Left cardiac atrium (tissue), 4 donors: ENCODE measurements around the gene ZCCHC14. TPM values are rescaled to one million over a fixed set of nuclear protein-coding genes. Genes with fewer than 3 reads are reported as not detected.

Experiments
- ATAC-seq, 2 donors: fragments of 200-7000 bp; cut with Tn5 transposase; one replicate each; pipeline ENCODE4 v1.9.1; 2020; ENCODE audit warnings: mild to moderate bottlenecking in 2 of 2, moderate library complexity in 2 of 2
- DNase-seq: peaks from one replicate; pipeline ENCODE4 v3.0.0-alpha.2; 2020
- intact Hi-C, 2 donors: fragments of 100-400 bp; cut with DNase I; formaldehyde crosslinking; loops; one replicate each; pipeline versions ENCODE4 v1.14.1 to v1.15.1; 2022 to 2023
- total RNA-seq, 2 donors: library from RNA; stranded (reverse); fragmentation: NEBNext Ultra II Directional; extraction: Animal tissue kit (Norgen Biotek cat#: 25700); gene quantifications; one replicate each; pipeline ENCODE4 v1.2.1, GENCODE V29; 2021
- donor health status: DM: no; HTN: yes; CAD: no.
- donor health status: DM: no; HTN: yes; CAD: no; lungs with severe emphysema.
- donor health status: DM: yes; HTN: yes; CAD: no.
- donor health status: Dilated cardiomyopathy.

Gene ZCCHC14
- total RNA-seq, 2 donors from 2014 or later = 14.4 to 14.9 TPM

GRCh38 chr16:87421003-87421912, 71.6 kb downstream of the ZCCHC14 start:
- DNase-seq (no peak), ATAC-seq (no peak)
- intact Hi-C loops = no loop called here

- ATAC-seq = no peak
- DNase-seq = no peak
- intact Hi-C loops = no loop called here
Measured at GRCh38 chr16:87420026-87421002, 72.5 kb downstream of the ZCCHC14 start.

GRCh38 chr16:87418644-87419043, 74.2 kb downstream of the ZCCHC14 start:
- no peak for DNase-seq
- ATAC-seq = no peak
- intact Hi-C loops = loop anchor here in 1 of 2 donors (5.0 kb wide), 1 partner anchor 129 kb away; no protein-coding TSS in a partner anchor

GRCh38 chr16:87418216-87418615, 74.6 kb downstream of the ZCCHC14 start:
- DNase-seq (no peak), ATAC-seq (no peak)
- intact Hi-C loops = loop anchor here in 1 of 2 donors (5.0 kb wide), 1 partner anchor 129 kb away; no protein-coding TSS in a partner anchor

GRCh38 chr16:87417528-87417910, 75.3 kb downstream of the ZCCHC14 start:
- ATAC-seq (peak in 1 of 2 donors; percentile 21), DNase-seq (no peak)
- intact Hi-C loops = loop anchor here in 1 of 2 donors (5.0 kb wide), 1 partner anchor 130 kb away; no protein-coding TSS in a partner anchor

GRCh38 chr16:87416826-87417527, 75.8 kb downstream of the ZCCHC14 start:
- intact Hi-C loops = loop anchor here in 1 of 2 donors (5.0 kb wide), 1 partner anchor 130 kb away; no protein-coding TSS in a partner anchor
- DNase-seq (no peak), ATAC-seq (no peak)

- ATAC-seq (no peak), DNase-seq (no peak)
- intact Hi-C loops = loop anchor here in 1 of 2 donors (5.0 kb wide), 1 partner anchor 132 kb away; no protein-coding TSS in a partner anchor
Measured at GRCh38 chr16:87415441-87415840, 77.4 kb downstream of the ZCCHC14 start.

- DNase-seq = no peak
- intact Hi-C loops = no loop called here
- ATAC-seq = no peak
Measured at GRCh38 chr16:87414251-87414680, 78.6 kb downstream of the ZCCHC14 start.

GRCh38 chr16:87412996-87413421, 79.8 kb downstream of the ZCCHC14 start:
- DNase-seq (no peak), ATAC-seq (no peak)
- intact Hi-C loops = no loop called here

- no peak for ATAC-seq
- DNase-seq = no peak
- intact Hi-C loops = no loop called here
Measured at GRCh38 chr16:87412371-87412995, 80.3 kb downstream of the ZCCHC14 start.

- intact Hi-C loops = no loop called here
- DNase-seq (no peak), ATAC-seq (no peak)
Measured at GRCh38 chr16:87411375-87412271, 81.2 kb downstream of the ZCCHC14 start.

- intact Hi-C loops = no loop called here
- ATAC-seq = no peak
- DNase-seq = no peak
Measured at GRCh38 chr16:87410968-87411367, 81.9 kb downstream of the ZCCHC14 start.

GRCh38 chr16:87410530-87410929, 82.3 kb downstream of the ZCCHC14 start:
- intact Hi-C loops = no loop called here
- no peak for DNase-seq
- no peak for ATAC-seq

- ATAC-seq (no peak), DNase-seq (no peak)
- intact Hi-C loops = no loop called here
Measured at GRCh38 chr16:87409781-87410180, 83.0 kb downstream of the ZCCHC14 start.

GRCh38 chr16:87409153-87409552, 83.7 kb downstream of the ZCCHC14 start:
- ATAC-seq (no peak), DNase-seq (no peak)
- intact Hi-C loops = no loop called here

GRCh38 chr16:87407511-87408112, 85.2 kb downstream of the ZCCHC14 start:
- intact Hi-C loops = no loop called here
- ATAC-seq (peak; percentile 28 to 50), DNase-seq (peak; percentile 71)

GRCh38 chr16:87406495-87407088, 86.2 kb downstream of the ZCCHC14 start:
- intact Hi-C loops = no loop called here
- no peak for DNase-seq
- ATAC-seq = no peak
